Ecto neural progenitor cell (in vitro differentiated cells): ENCODE measurements around the gene TMSB15A.
"Not testable (repeated sequence)": the region's sequence is repeated elsewhere in the genome, so short reads cannot be mapped to it uniquely, and the experiment has no call there.

Experiments used
- DNase-seq: peaks from one replicate; pipeline ENCODE4 v3.0.0-alpha.2; 2018; ENCODE audit warnings: low spot score

TMSB15A gene

DNA sequence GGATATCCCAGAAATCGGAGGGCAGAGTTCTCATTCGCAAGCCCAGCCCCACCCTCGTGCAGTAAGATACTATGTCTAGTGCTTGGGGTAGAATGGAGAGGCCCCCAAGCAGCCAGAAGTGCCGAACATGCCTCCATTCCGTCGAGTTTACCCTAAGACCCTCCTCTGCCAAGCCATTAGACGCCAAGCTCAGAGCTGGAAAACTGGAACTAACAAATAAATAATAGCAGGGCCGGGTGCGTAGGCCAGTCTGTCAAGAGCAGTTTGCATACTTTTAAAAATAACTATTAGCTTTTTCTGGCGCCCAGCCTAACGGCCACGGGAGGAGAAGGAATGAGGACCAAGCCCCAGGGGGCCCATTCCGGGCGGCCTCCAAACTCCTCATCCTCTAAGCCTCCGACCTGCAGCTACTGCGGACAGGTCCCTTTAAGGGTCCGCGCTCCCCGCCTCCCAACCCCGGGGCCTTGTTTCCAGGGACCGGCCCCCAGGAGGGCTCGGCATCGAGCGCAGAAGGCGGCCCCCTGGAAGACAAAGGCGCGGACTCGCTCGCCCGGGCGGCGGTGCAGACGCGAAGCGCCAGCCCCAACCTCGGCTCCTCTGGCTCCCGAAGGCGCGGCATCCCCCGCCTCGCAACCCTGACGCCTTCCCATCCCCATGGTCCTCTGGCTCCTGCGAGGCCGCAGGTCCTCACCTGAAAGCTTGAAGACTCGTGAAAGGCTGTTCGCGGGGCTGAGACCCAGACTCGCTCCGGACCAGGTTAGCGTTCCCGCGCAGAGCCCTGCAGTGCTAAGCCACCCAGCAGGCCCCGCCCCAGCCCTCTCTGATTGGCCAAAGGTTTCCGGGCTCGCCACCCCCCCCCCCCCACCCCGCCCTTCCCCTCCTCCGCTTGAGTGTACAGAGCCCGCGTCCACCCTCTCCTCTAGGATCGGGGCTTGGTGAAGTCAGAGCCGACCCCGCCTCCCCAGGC is at the start of gene TMSB15A:
TSS of gene TMSB15A (minus strand) at position 765 of the 967 bp plus-strand sequence.
- peak; percentile 84 for DNase-seq

DNA sequence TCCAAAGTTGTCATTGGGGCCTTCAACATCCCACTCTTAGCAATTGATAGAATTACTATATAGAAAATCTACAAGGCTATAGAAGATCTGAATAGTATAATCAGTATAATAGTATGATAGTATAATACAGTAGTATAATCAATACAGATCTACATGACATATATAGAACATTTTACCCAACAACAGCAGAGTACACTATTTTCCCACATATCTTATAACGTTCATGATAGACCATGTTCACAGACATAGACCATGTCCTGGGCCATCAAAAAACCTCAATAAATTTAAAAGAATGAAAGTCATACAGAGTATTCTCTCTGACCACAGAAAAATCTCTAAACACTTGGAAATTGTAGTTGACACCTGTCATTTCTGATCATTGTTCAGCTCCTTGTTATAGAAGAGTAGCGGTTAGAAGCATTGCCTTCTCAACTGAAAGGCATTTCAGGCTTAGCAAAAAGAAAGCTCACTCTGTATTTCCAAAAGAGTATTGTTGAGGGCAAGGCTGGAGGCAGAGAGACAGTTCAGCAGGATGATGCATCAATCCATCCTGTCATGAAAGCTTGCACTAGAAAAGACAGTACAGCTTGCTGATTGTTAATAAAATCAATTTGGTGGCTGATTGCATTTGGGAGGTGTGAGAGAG is 44.0 kb upstream of the TMSB15A start:
- no peak for DNase-seq

DNA sequence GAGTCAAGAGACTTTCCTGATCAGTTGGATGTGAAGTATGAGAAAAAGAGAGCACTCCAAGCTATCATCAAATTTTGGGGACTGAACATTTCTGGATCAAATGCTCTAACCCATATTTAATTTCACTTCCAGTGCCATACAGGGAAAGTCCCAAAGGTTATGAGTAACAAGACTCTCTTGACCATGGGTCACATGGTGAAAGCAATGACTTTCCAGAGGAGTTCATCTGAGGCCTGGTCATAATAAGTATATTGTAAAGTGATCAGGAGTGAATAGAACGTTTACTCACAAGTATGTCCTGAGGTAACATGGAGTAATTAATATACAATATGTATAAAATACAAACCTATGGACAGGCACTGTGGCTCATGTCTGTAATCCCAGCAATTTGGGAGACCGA is 42.1 kb upstream of the TMSB15A start:
- DNase-seq: no peak

DNA sequence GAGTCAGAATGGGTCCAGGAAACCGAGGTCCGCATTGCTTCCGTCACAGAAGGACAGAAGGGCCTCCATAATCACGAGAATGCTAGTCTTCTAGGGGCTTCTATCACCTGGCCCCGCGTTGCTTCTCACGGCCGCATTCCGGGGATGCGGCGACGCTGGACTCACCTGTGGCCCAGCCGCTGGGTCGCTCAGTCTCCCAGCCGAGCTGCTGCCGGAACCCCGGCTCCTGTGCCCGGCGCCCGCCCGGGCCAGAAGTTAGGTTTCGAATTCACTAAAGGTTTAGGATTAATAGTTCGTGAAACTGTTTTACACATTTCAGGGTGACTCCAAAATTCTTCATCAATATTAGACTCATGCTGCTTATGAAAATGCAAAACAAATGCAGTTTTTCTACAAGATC is 31.7 kb upstream of the TMSB15A start:
- DNase-seq: no peak

DNA sequence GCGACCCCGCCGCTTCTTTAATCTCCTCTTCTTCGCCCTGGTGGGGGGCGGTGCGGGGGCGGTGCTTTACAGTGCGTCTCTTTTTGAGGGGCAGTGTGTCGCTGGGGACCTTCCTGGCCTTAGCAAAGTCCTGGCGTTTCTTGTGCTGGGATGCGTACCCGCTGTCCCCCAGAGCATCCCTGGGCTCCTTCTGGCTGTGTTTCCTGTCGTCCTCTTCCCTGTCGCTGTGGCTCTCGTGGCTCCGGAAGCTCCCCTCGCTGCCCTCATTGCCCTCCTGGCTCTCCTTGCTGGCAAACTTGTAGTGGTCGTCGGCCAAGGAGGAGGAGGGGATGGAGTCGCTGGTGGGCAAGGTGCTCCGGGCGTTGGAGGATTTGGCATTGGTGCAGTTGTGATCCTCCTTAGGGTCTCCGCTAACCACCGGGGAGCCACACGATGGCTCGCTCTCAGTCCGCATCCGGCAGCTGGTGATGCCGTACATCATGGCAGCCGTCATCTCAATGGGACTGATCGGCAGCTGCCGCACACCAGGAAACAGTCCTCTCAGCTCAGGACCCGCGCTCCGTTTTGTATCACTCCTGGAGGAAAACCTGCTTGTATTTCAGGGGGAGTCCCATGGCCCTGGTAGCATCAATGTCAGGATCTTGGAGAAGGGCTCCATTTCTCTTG is 30.4 kb upstream of the TMSB15A start:
- DNase-seq: no peak

DNA sequence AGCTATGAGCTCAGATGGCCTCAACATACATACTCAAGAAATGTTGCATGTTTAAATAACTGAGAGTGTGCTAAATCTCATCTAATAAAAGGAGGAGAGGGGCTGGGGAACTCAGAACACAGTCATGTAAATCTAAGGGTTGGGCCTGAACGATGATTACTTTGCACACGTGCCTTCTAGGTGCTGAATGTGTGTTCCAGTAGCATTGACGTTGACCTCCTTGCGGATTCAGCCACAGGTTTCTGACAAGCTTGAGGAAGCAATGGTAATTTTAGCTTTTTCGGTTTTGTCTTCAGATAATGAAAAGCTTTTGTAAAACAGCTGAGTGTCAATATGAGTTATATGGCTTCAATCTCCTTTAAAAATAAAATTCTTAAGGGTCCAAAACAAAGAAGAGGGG is 29.6 kb upstream of the TMSB15A start:
- not testable (repeated sequence) for DNase-seq

DNA sequence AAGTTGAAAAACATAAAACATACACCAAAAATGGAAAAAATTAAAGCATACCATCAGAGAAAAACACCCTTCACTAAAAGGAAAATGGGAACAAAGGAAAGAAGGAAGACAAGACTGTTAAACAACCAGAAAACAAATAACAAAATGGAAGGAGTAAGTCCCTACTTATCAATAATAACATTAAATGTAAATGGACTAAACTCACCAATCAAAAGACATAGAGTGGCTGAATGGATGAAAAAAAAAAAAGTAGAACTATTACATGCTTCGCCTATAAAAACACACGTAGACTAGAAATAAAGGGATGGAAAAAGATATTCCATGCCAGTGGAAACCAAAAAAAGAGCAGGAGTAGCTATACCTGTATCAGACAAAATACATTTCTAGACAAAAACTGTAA is 19.4 kb upstream of the TMSB15A start:
- no peak for DNase-seq

DNA sequence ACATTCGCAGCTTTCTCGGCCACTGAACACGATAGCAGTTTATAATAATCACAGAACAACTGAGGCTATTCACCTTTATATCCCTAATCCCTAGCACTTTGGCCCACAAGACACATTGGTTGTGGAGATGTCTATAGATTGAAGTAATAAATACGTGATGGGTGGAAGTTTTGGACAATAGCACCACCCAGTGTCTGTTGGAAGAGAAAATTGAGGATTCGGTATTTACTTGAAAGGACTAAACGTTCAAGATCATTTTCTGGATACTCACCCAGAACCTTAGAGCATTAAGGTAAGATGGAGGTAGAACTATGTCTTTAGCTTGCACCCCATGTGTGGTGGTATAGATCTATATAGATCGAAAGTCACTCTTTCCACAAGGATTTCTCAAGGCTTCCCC is 787 bp upstream of the TMSB15A start:
- DNase-seq: no peak

DNA sequence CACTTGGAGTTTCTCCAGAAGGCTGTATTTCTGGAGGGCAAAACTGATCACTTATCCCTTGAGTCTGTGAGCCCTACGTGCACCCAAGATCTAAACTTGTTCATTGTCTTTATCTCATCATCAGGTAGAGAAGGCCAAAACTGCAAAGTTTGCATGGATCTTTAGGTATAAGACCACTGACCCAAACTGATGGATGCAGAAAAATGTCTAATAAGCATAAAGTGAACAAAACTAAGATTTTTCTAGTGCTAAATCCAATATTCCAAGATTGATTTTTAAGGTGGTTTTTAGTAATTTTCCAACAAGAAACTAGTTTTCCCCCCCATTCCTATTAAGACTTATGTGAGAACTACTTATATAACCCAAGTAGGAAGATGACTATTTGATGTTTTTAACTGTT is 2.0 kb downstream of the TMSB15A start:
- DNase-seq: no peak

DNA sequence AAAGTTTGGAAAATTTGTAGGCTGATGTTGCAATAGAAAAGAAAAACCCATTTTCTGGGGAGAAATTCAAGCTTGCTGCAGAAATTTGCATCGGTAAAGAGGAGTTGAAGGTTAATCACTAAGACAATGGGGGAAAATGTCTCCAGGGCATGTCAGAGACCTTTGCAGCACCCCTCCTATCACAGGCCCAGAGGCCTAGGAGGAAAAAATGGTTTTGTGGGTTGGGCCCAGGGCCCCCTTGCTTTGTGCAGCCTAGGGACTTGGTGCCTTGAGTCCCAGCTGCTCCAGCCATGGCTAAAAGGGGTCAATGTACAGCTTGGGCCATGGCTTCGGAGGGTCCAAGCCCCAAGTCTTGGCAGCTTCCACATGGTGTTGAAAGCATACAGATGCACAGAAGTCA is 17.8 kb downstream of the TMSB15A start:
- DNase-seq: no peak

DNA sequence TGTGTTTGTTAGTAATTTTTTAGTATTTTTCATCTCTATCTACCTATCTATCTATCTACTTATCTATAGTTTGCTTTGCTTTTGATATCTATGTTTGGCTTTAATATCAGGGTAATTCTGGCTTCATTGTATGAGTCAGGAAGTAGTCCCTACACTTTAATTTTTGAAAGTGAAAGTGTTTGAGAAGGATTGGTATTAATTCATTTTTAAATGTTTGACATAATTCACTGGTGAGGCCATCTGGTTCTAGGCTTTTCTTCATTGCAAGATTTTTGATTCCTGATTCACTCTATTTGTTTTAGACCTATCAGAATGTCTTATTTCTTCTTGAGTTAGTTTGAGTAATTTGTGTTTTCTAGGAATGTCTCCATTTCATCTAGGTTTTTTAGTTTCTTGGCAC is 24.8 kb downstream of the TMSB15A start:
- no peak for DNase-seq

DNA sequence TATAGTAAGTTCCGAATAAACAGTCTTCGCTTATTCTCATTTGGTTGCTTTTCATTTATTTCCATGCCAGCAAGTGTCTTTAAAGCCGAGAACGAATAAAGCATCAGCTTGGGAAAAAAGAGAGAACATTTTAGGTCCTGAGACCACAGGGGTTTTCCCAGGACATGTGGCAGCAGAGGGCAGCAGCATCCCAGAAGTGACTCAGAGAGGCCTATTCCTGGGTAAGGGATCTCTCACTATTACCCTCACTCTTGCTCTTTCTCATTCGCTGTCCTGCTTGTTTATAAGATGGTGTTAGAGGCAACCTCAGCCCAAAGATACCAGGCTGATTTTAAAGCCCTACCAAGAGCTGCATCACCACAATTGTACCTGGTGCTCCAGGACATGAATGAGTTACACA is 37.8 kb downstream of the TMSB15A start:
- not testable (repeated sequence) for DNase-seq

DNA sequence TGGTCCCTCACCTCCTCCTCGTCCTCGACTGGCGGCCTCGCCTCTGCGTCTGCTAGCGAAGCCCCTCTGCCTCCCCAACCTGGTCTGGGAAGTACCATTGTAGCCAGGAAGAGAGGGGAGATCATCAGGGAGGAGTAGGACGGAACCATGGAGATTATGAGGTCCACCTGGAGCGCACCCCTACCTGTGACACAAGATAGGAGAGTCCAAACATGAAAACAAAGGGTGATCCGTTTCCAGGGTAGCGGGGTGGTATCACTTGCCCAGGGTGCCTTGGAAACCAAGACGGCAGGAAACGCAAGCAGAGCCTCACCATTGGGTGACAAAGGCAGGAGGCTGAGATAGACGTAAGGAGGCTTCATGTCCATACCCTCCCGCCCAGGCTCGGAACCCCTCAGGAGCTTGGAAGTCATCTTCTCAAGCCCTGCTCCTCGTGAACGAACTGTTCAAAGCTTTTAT is 44.7 kb downstream of the TMSB15A start, which contains the start of gene TCP11X2:
TSS of gene TCP11X2 (minus strand) at position 51 of the 459 bp plus-strand sequence.
- not testable (repeated sequence) for DNase-seq

DNA sequence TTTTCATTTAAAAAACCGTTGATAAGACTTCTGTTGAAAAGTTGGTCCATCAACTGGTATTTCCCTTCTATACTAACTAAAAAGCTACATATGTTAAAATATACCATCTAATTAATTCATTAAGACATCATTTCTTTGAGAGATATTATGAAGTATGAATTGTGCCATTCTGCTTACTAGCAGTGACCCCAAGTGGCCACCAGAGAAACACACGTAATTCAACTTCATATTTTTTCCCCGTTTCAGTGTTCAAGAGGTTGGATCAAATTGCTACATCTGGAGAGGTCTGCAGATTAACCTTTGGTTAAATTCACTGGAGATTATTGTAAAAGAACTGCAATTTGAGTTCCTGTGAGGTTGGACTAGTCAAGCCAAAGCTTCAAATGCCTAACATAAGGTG is 46.3 kb downstream of the TMSB15A start:
- DNase-seq: not testable (repeated sequence)
